ENCODE results near the gene DLX6. TPM values are rescaled to one million over a fixed set of nuclear protein-coding genes. Genes with fewer than 3 reads are reported as not detected.

The DLX6 gene
- total RNA-seq, 1 experiment from 2014 or later, result not detected

- H3K36me3 ChIP-seq (ENCODE audit: insufficient read depth, low read length), result no peaks in the 10 kb centered on the region
- no peak overlapping the region for H3K4me2 ChIP-seq (ENCODE audit: low read depth, low read length, poor library complexity, severe bottlenecking)
- no peaks in the 10 kb centered on the region for H3K79me2 ChIP-seq (ENCODE audit: low read length)
- no peaks in the 10 kb centered on the region for H4K20me1 ChIP-seq (ENCODE audit: insufficient read depth, low read depth, low read length)
- no peaks in the 10 kb centered on the region for H3K9me3 ChIP-seq (ENCODE audit: low read length)
- no peaks in the 10 kb centered on the region for H3K4me1 ChIP-seq (ENCODE audit: low read length)
- DNase-seq, result no peak
- no peak overlapping the region for H2AFZ ChIP-seq (ENCODE audit: low read length)
- H3K27ac ChIP-seq (ENCODE audit: low read length), result no peak overlapping the region
- no peaks in the 10 kb centered on the region for H3K27me3 ChIP-seq (ENCODE audit: low read length)
- H3K9ac ChIP-seq (ENCODE audit: low read length), result no peak overlapping the region
- no peaks in the 10 kb centered on the region for H3K9me2 ChIP-seq (replicated peaks; ENCODE audit: insufficient read depth, low read length)
- no peak overlapping the region for H3K4me3 ChIP-seq (ENCODE audit: low read length)
Observed at GRCh38 chr7:97017192-97018125, 12.1 kb downstream of the DLX6 start.

- Histone ChIP-seq H4K20me1 (ENCODE audit: insufficient read depth, low read depth, low read length) (no peaks in the 10 kb centered on the region), H3K27me3 (ENCODE audit: low read length) (no peaks in the 10 kb centered on the region), H3K9me3 (ENCODE audit: low read length) (no peaks in the 10 kb centered on the region), H3K4me1 (ENCODE audit: low read length) (no peaks in the 10 kb centered on the region), H3K36me3 (ENCODE audit: insufficient read depth, low read length) (no peaks in the 10 kb centered on the region), H3K4me2 (ENCODE audit: low read depth, low read length, poor library complexity, severe bottlenecking) (no peak overlapping the region), H3K27ac (ENCODE audit: low read length) (no peak overlapping the region), H3K9me2 (replicated peaks; ENCODE audit: insufficient read depth, low read length) (no peaks in the 10 kb centered on the region), H3K9ac (ENCODE audit: low read length) (no peak overlapping the region), H3K79me2 (ENCODE audit: low read length) (no peaks in the 10 kb centered on the region), H3K4me3 (ENCODE audit: low read length) (no peak overlapping the region), H2AFZ (ENCODE audit: low read length) (no peak overlapping the region)
- DNase-seq, result no peak
Observed at GRCh38 chr7:97018126-97018601, 12.8 kb downstream of the DLX6 start.

- H3K4me2 ChIP-seq (ENCODE audit: low read depth, low read length, poor library complexity, severe bottlenecking), result no peak overlapping the region
- no peak for DNase-seq
- H3K4me1 ChIP-seq (ENCODE audit: low read length), result no peaks in the 10 kb centered on the region
- no peak overlapping the region for H3K27ac ChIP-seq (ENCODE audit: low read length)
- no peaks in the 10 kb centered on the region for H3K79me2 ChIP-seq (ENCODE audit: low read length)
- H3K9ac ChIP-seq (ENCODE audit: low read length), result no peak overlapping the region
- no peaks in the 10 kb centered on the region for H3K27me3 ChIP-seq (ENCODE audit: low read length)
- no peaks in the 10 kb centered on the region for H4K20me1 ChIP-seq (ENCODE audit: insufficient read depth, low read depth, low read length)
- no peaks in the 10 kb centered on the region for H3K36me3 ChIP-seq (ENCODE audit: insufficient read depth, low read length)
- H3K9me3 ChIP-seq (ENCODE audit: low read length), result no peaks in the 10 kb centered on the region
- H3K9me2 ChIP-seq (replicated peaks; ENCODE audit: insufficient read depth, low read length), result no peaks in the 10 kb centered on the region
- no peak overlapping the region for H3K4me3 ChIP-seq (ENCODE audit: low read length)
- H2AFZ ChIP-seq (ENCODE audit: low read length), result no peak overlapping the region
Observed at GRCh38 chr7:97018791-97019531, 13.6 kb downstream of the DLX6 start.

GRCh38 chr7:97019710-97020225, 14.4 kb downstream of the DLX6 start:
- no peaks in the 10 kb centered on the region for H3K9me3 ChIP-seq (ENCODE audit: low read length)
- no peaks in the 10 kb centered on the region for H3K27me3 ChIP-seq (ENCODE audit: low read length)
- H3K4me1 ChIP-seq (ENCODE audit: low read length), result no peaks in the 10 kb centered on the region
- H2AFZ ChIP-seq (ENCODE audit: low read length), result no peak overlapping the region
- no peak overlapping the region for H3K27ac ChIP-seq (ENCODE audit: low read length)
- H4K20me1 ChIP-seq (ENCODE audit: insufficient read depth, low read depth, low read length), result no peaks in the 10 kb centered on the region
- no peak for DNase-seq
- H3K4me2 ChIP-seq (ENCODE audit: low read depth, low read length, poor library complexity, severe bottlenecking), result no peak overlapping the region
- H3K4me3 ChIP-seq (ENCODE audit: low read length), result no peak overlapping the region
- H3K9me2 ChIP-seq (replicated peaks; ENCODE audit: insufficient read depth, low read length), result no peaks in the 10 kb centered on the region
- H3K9ac ChIP-seq (ENCODE audit: low read length), result no peak overlapping the region
- H3K79me2 ChIP-seq (ENCODE audit: low read length), result no peaks in the 10 kb centered on the region
- no peaks in the 10 kb centered on the region for H3K36me3 ChIP-seq (ENCODE audit: insufficient read depth, low read length)

GRCh38 chr7:97020601-97020995, 15.2 kb downstream of the DLX6 start:
- no peak overlapping the region for H3K4me3 ChIP-seq (ENCODE audit: low read length)
- H3K27me3 ChIP-seq (ENCODE audit: low read length), result no peaks in the 10 kb centered on the region
- no peak for DNase-seq
- no peaks in the 10 kb centered on the region for H3K36me3 ChIP-seq (ENCODE audit: insufficient read depth, low read length)
- H3K9ac ChIP-seq (ENCODE audit: low read length), result no peak overlapping the region
- no peaks in the 10 kb centered on the region for H3K4me1 ChIP-seq (ENCODE audit: low read length)
- H3K4me2 ChIP-seq (ENCODE audit: low read depth, low read length, poor library complexity, severe bottlenecking), result no peak overlapping the region
- no peak overlapping the region for H3K27ac ChIP-seq (ENCODE audit: low read length)
- no peaks in the 10 kb centered on the region for H3K79me2 ChIP-seq (ENCODE audit: low read length)
- H3K9me2 ChIP-seq (replicated peaks; ENCODE audit: insufficient read depth, low read length), result no peaks in the 10 kb centered on the region
- no peaks in the 10 kb centered on the region for H4K20me1 ChIP-seq (ENCODE audit: insufficient read depth, low read depth, low read length)
- H3K9me3 ChIP-seq (ENCODE audit: low read length), result no peaks in the 10 kb centered on the region
- H2AFZ ChIP-seq (ENCODE audit: low read length), result no peak overlapping the region

- Histone ChIP-seq H3K4me3 (ENCODE audit: low read length) (no peak overlapping the region), H3K4me2 (ENCODE audit: low read depth, low read length, poor library complexity, severe bottlenecking) (no peak overlapping the region), H3K9me3 (ENCODE audit: low read length) (no peaks in the 10 kb centered on the region), H4K20me1 (ENCODE audit: insufficient read depth, low read depth, low read length) (no peaks in the 10 kb centered on the region), H3K4me1 (ENCODE audit: low read length) (no peaks in the 10 kb centered on the region), H3K36me3 (ENCODE audit: insufficient read depth, low read length) (no peaks in the 10 kb centered on the region), H3K27ac (ENCODE audit: low read length) (no peak overlapping the region), H3K9me2 (replicated peaks; ENCODE audit: insufficient read depth, low read length) (no peaks in the 10 kb centered on the region), H3K27me3 (ENCODE audit: low read length) (no peaks in the 10 kb centered on the region), H3K79me2 (ENCODE audit: low read length) (no peaks in the 10 kb centered on the region), H3K9ac (ENCODE audit: low read length) (no peak overlapping the region), H2AFZ (ENCODE audit: low read length) (no peak overlapping the region)
- no peak for DNase-seq
Observed at GRCh38 chr7:97020996-97021746, 15.8 kb downstream of the DLX6 start.

GRCh38 chr7:97021747-97022490, 16.6 kb downstream of the DLX6 start:
- Histone ChIP-seq H3K27me3 (ENCODE audit: low read length) (no peaks in the 10 kb centered on the region), H2AFZ (ENCODE audit: low read length) (no peak overlapping the region), H3K9me2 (replicated peaks; ENCODE audit: insufficient read depth, low read length) (no peaks in the 10 kb centered on the region), H3K27ac (ENCODE audit: low read length) (no peak overlapping the region), H3K9ac (ENCODE audit: low read length) (no peak overlapping the region), H3K4me3 (ENCODE audit: low read length) (no peak overlapping the region), H3K4me1 (ENCODE audit: low read length) (no peaks in the 10 kb centered on the region), H3K4me2 (ENCODE audit: low read depth, low read length, poor library complexity, severe bottlenecking) (no peak overlapping the region), H4K20me1 (ENCODE audit: insufficient read depth, low read depth, low read length) (no peaks in the 10 kb centered on the region), H3K79me2 (ENCODE audit: low read length) (no peaks in the 10 kb centered on the region), H3K9me3 (ENCODE audit: low read length) (no peaks in the 10 kb centered on the region), H3K36me3 (ENCODE audit: insufficient read depth, low read length) (no peaks in the 10 kb centered on the region)
- DNase-seq, result no peak

Data from Karpas-422 (cell line).